Measurements from ENCODE around the gene PHPT1. TPM values are rescaled to one million over a fixed set of nuclear protein-coding genes. Genes with fewer than 3 reads are reported as not detected.

The PHPT1 gene
- total and polyA plus RNA-seq, 2 donors (not counting 1 experiment from before 2014, with no cell fraction given) = 99.6 to 190 TPM

DNA sequence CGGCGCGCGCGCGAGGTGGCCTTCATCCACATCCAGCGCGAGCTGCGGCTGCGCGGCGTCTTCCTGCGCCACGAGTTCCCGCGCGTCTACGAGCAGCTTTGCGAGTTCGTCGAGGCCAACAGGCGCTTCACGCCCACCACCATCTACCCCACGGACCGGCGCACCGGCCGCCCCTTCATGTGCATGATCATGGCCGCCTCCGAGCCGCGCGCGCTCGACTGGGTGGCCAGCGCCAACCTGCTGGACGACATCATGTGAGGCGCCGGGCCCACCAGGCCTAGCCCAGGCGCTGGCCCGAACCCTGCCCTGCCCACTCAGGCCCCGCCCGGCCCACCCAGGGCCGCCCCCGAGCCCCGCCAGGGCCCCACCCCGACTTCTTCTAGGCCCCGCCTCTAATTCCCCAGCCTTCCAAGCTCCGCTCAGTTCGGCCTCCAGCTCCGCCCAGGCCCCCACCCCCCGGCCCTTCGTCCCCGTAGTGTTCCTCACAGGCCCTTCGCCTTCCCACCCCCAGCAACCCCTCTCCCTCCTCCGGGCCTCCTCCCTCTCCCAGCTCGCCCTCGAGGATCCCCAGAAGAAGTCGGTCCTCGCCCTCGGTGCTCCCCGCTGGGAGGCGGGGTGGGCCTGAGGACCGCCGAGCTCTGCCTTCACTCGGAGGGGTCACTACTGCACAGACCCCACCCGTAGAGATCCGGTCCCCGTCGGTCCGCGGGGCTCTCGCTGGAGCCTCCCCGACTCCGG is 2.0 kb upstream of the PHPT1 start:
- H3K9ac ChIP-seq (ENCODE audit: insufficient read depth, low read length) = peak overlapping the region; percentile 23
- peak overlapping the region; percentile 97 for H3K4me2 ChIP-seq (ENCODE audit: extremely low read depth, insufficient read depth, low read length)
- H3K27me3 ChIP-seq (ENCODE audit: control insufficient read depth, insufficient read depth, low read length) = peaks cover 24% of the 10 kb centered on the region
- DNase-seq (ENCODE audit: low read depth in 2 of 2) = peak; percentile 57 to 87
- TF ChIP-seq EZH2 (IDR thresholded peaks at IDR 0.05; ENCODE audit: low read length, missing control alignments) = no peak
- TF ChIP-seq, protein P1, sequence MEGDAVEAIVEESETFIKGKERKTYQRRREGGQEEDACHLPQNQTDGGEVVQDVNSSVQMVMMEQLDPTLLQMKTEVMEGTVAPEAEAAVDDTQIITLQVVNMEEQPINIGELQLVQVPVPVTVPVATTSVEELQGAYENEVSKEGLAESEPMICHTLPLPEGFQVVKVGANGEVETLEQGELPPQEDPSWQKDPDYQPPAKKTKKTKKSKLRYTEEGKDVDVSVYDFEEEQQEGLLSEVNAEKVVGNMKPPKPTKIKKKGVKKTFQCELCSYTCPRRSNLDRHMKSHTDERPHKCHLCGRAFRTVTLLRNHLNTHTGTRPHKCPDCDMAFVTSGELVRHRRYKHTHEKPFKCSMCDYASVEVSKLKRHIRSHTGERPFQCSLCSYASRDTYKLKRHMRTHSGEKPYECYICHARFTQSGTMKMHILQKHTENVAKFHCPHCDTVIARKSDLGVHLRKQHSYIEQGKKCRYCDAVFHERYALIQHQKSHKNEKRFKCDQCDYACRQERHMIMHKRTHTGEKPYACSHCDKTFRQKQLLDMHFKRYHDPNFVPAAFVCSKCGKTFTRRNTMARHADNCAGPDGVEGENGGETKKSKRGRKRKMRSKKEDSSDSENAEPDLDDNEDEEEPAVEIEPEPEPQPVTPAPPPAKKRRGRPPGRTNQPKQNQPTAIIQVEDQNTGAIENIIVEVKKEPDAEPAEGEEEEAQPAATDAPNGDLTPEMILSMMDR (conservative IDR thresholded peaks at IDR 0.05 in 1 of 2, IDR thresholded peaks at IDR 0.05 in 1 of 2; ENCODE audit: low read depth in 1 of 2, low read length in 2 of 2) = no peak
- peak overlapping the region; percentile 77 to 91 (median 82) for H3K4me3 ChIP-seq (replicated peaks in 1 of 4; ENCODE audit: control extremely low read depth in 1 of 4, insufficient read depth in 1 of 4, low read depth in 3 of 4, low read length in 4 of 4)
- no peaks in the 10 kb centered on the region for H3K9me3 ChIP-seq (ENCODE audit: control insufficient read depth, insufficient read depth, low read depth, low read length)
- H3K79me2 ChIP-seq (ENCODE audit: control insufficient read depth, insufficient read depth, low read length) = no peaks in the 10 kb centered on the region
- H3K36me3 ChIP-seq (ENCODE audit: control insufficient read depth, insufficient read depth, low read length) = peaks cover 12% of the 10 kb centered on the region
- no peak overlapping the region for H2AFZ ChIP-seq (ENCODE audit: low read length)
- H3K27ac ChIP-seq (ENCODE audit: insufficient read depth, low read length) = no peak overlapping the region
- H4K20me1 ChIP-seq (ENCODE audit: control insufficient read depth, extremely low read depth, insufficient read depth, low read length) = no peaks in the 10 kb centered on the region
- peaks cover 5% of the 10 kb centered on the region for H3K4me1 ChIP-seq (ENCODE audit: control insufficient read depth, extremely low read depth, insufficient read depth, low read length)

GRCh38 chr9:136847826-136848392 is 1.3 kb upstream of the PHPT1 start:
- DNase-seq (ENCODE audit: low read depth in 2 of 2) = peak; percentile 79 to 86
- Histone ChIP-seq H2AFZ (ENCODE audit: low read length) (no peak overlapping the region), H3K27me3 (ENCODE audit: control insufficient read depth, insufficient read depth, low read length) (peaks cover 24% of the 10 kb centered on the region), H3K27ac (ENCODE audit: insufficient read depth, low read length) (no peak overlapping the region), H3K79me2 (ENCODE audit: control insufficient read depth, insufficient read depth, low read length) (no peaks in the 10 kb centered on the region), H3K9me3 (ENCODE audit: control insufficient read depth, insufficient read depth, low read depth, low read length) (no peaks in the 10 kb centered on the region), H3K4me3 (replicated peaks in 1 of 4; ENCODE audit: control extremely low read depth in 1 of 4, insufficient read depth in 1 of 4, low read depth in 3 of 4, low read length in 4 of 4) (peak overlapping the region; percentile 77 to 91 (median 82)), H3K36me3 (ENCODE audit: control insufficient read depth, insufficient read depth, low read length) (peaks cover 12% of the 10 kb centered on the region), H4K20me1 (ENCODE audit: control insufficient read depth, extremely low read depth, insufficient read depth, low read length) (no peaks in the 10 kb centered on the region), H3K4me2 (ENCODE audit: extremely low read depth, insufficient read depth, low read length) (peak overlapping the region; percentile 97), H3K4me1 (ENCODE audit: control insufficient read depth, extremely low read depth, insufficient read depth, low read length) (peaks cover 5% of the 10 kb centered on the region), H3K9ac (ENCODE audit: insufficient read depth, low read length) (peak overlapping the region; percentile 63)
- TF ChIP-seq, protein P1 (conservative IDR thresholded peaks at IDR 0.05 in 1 of 2, IDR thresholded peaks at IDR 0.05 in 1 of 2; ENCODE audit: low read depth in 1 of 2, low read length in 2 of 2) = no peak
- TF ChIP-seq EZH2 (IDR thresholded peaks at IDR 0.05; ENCODE audit: low read length, missing control alignments) = no peak

DNA sequence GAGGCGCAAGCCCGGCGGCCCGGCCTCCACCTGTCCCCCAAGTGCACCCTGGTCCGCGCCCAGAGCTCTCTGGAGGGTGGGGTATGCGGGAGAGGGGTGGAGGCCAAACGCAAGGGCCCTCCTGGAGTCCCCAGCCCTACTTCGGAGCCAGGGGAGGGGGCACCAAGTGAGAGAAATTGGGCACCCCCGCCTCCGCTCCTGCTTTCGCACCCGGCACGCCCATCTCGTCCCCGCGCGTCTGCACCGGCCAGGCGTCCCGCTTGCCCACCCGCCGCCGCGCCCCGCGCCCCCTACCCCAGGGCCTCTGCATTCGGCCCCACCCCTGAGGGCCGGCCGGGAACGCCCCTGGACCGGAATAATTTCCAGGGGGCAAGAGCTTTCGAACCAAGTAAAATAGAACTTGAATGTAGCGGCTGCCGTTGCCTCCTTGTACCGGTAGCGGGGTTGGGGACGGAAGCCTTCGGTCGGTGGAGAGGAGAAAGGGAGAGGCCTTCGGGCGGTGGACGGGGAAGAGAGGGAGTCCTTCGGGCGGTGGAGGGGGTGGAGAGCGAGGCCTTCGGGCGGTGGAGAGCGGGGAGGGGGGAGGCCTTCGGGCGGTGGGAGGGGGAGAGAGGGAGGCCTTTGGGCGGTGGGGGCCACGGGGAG is 694 bp upstream of the PHPT1 start:
- Histone ChIP-seq H3K27me3 (ENCODE audit: control insufficient read depth, insufficient read depth, low read length) (peaks cover 24% of the 10 kb centered on the region), H3K4me2 (ENCODE audit: extremely low read depth, insufficient read depth, low read length) (peak overlapping the region; percentile 97), H3K27ac (ENCODE audit: insufficient read depth, low read length) (peak overlapping the region; percentile 56), H3K4me1 (ENCODE audit: control insufficient read depth, extremely low read depth, insufficient read depth, low read length) (peaks cover 3% of the 10 kb centered on the region), H2AFZ (ENCODE audit: low read length) (no peak overlapping the region), H3K79me2 (ENCODE audit: control insufficient read depth, insufficient read depth, low read length) (no peaks in the 10 kb centered on the region), H3K4me3 (replicated peaks in 1 of 4; ENCODE audit: control extremely low read depth in 1 of 4, insufficient read depth in 1 of 4, low read depth in 3 of 4, low read length in 4 of 4) (peak overlapping the region; percentile 78 to 91 (median 83)), H4K20me1 (ENCODE audit: control insufficient read depth, extremely low read depth, insufficient read depth, low read length) (no peaks in the 10 kb centered on the region), H3K9me3 (ENCODE audit: control insufficient read depth, insufficient read depth, low read depth, low read length) (no peaks in the 10 kb centered on the region), H3K36me3 (ENCODE audit: control insufficient read depth, insufficient read depth, low read length) (peaks cover 14% of the 10 kb centered on the region), H3K9ac (ENCODE audit: insufficient read depth, low read length) (peak overlapping the region; percentile 63)
- DNase-seq (ENCODE audit: low read depth in 2 of 2) = no peak
- TF ChIP-seq, protein P1 (conservative IDR thresholded peaks at IDR 0.05 in 1 of 2, IDR thresholded peaks at IDR 0.05 in 1 of 2; ENCODE audit: low read depth in 1 of 2, low read length in 2 of 2) = no peak
- TF ChIP-seq EZH2 (IDR thresholded peaks at IDR 0.05; ENCODE audit: low read length, missing control alignments) = no peak
